Activated CD4-positive, alpha-beta T cell treated with anti-CD3 and anti-CD28 coated beads for 1 hour (primary cell): Measurements from ENCODE around the gene ROPN1L.
A peak's percentile ranks its signal among the peaks of the same experiment; 100 is the strongest.
"Not testable (repeated sequence)": the region's sequence is repeated elsewhere in the genome, so short reads cannot be mapped to it uniquely, and the experiment has no call there.

Source experiments
- DNase-seq: peaks from one replicate; pipeline ENCODE4 v3.0.0-alpha.2; 2020

ROPN1L gene

DNA sequence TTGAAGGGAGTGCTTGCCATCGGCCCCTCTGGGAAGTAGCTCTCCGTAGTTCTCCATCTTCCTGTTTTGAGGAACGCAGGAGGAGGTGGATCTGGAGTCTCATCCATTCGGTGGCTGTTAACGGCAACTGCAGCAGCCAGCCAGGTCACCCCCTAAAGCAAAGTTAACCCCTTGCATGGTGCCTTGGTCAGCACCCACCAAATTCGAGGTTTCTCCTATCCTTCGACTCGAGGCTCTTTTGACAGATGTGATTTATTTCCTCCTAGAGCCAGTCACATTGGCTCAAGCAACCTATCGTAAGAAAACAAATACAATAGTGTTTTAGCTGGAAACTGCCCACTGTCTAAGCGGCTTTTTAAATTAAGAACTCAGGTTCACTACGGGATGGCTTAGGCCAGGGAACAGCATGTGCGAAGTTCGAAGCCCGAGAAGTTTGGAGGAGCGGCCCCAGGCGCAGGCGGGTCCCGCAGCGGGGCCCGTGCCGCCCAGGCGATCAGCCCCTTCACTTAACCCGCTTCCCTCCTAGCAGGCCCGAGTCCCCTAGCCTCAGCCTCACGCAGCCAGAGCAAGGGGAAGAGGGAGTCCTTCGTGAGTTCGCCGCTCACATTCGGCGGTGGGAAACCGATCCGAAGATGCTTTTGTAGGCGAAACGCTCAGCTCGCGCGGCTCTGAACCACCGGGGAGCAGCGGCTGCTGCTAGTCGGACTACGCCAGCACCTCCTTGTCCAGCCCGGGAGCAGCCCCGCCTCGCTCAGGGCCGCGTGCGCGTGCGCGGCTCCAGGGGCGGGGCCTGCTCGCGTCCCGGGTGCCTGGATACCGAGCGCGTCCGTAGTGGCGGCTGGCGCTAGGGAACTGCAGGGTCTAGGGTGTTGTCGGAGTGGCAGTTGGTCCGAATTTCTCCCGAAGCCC lies at the start of gene ROPN1L:
ROPN1L (plus strand) TSS at position 797 of the 909 bp plus-strand sequence. CDS start 289 bp downstream, outside the sequence.
- DNase-seq: peak; percentile 67

DNA sequence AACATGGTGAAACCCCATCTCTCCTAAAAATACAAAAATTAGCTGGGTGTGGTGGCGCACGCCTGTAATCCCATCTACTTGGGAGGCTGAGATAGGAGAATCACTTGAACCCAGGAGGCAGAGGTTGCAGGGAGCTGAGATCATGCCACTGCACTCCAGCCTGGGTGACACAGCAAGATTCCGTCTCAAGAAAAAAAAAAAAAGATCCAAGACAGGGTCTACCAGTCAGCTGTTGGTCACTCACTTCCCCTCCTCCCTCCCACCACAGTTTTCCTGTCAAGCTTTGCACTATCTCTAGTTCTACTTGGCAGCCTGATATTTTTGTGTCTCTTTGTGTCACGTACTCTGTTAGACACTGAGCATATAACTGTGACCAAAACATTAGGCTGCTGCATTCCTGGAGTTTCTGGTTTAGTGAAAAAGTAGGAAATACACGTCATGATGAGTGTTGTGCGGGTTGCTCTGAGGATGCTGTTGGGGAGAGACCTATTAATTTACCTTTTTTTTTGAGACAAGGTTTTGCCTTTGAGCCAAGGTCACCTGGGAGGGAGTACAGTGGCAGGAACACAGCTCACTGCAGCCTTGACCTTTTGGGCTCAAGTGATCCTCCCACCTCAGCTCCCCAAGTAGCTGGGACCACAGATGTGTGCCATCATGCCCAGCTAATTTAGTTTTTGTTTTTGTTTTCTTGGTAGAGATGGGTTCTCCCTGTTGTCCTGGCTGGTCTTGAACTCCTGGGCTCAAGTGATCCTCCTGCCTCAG lies 48.9 kb upstream of the ROPN1L start:
- not testable (repeated sequence) for DNase-seq

DNA sequence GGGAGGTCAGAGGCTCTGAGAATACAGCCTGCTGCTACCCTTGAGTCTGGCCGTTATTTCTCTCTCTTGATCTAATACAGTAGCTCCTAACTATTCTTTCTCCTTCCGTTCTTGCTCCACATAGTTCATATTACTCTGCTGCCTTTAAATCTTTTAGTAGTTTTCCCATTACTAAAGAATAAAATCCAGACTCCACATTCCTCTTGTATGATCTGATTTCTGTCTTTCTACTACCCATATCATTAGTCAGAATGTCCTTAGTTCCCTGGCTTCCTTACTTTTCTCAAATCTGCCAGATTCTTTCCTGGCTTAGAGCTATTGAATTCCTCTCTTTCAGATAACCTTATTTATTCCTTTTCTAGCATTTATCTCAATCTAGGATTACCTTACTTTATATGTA lies 48.2 kb upstream of the ROPN1L start:
- DNase-seq: no peak

- no peak for DNase-seq
These were observed 45.1 kb upstream of the ROPN1L start for GRCh38 chr5:10396552-10396951.

DNA sequence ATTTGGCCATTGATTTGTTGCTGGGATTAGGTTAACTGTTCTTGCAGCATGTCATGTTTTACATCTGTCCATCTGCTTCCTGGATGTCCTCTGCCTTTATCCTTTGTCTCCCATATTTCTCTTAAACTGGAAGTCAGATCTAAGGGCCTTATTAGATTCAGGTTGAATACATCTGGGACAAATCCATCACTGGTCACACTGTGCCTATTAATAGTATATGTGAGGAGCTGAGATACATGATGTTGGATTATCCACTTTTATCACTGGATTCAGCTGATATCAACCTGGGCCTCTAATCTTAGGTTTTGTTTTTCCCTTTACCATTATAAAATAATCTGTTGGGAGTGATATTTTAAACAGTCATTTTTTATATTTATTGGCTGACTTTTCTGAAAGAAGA lies 41.8 kb upstream of the ROPN1L start:
- DNase-seq: no peak

GRCh38 chr5:10400411-10400810 lies 41.3 kb upstream of the ROPN1L start:
- no peak for DNase-seq

DNA sequence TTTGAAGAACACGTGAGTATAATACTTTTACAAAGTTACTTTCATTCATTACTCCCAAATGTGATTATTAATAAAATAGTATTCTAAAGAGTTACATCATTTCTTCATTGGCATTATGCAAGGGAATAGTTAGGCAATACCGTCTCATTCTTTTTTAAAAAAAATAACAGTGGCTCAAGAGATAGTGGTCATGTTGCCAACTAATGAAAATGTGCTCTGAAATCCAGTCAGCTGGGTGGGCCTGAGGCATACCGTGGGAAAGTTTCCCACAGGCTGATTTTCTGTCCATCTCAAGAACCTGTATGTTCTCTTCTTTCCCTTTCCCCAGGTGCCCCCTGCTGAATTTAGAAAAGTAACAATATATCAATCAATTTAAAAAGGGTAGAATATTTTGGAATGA lies 40.8 kb upstream of the ROPN1L start:
- DNase-seq: no peak

- DNase-seq: no peak
These were observed 40.2 kb upstream of the ROPN1L start for GRCh38 chr5:10401498-10401897.

- DNase-seq: no peak
These were observed 37.9 kb upstream of the ROPN1L start for GRCh38 chr5:10403829-10404228.

DNA sequence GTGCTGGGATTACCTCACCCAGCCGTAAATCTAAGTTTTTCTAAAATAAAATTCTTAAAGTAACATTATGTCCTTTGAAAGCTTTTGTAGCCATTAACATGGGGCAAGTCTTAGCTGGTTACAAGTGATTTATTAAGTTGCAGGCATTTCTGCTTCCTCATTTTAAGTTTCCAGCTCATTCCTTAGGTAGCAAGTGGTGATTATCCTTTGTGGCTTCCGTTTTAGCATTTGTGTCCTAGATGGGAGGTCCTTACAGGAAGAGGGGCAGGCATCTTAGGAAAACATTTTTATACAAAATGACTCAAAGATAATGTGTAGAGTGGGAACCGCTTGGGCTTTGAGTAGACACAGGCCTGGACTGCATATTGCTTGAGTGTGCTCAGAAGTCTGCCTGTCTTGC lies 35.0 kb upstream of the ROPN1L start:
- no peak for DNase-seq

DNA sequence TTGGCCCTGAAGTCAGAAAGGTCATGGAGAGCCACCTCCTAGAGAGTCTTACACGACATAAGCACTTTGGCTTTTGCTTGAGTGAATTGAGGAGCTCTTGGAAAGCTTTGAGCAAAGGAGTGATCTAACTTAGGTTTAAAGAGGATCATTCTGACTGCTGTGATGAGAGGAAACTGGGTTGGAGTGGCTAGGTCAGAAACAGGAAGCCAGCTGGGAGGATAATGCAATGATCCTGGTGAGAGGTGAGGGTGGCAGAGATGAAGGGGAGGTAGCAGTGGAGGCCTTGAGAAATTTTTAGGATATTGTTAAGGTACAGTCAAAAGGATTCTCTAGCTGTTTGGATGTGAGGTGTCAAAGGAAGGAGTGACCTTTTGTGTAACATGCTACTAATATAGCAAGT lies 32.2 kb upstream of the ROPN1L start:
- no peak for DNase-seq

DNA sequence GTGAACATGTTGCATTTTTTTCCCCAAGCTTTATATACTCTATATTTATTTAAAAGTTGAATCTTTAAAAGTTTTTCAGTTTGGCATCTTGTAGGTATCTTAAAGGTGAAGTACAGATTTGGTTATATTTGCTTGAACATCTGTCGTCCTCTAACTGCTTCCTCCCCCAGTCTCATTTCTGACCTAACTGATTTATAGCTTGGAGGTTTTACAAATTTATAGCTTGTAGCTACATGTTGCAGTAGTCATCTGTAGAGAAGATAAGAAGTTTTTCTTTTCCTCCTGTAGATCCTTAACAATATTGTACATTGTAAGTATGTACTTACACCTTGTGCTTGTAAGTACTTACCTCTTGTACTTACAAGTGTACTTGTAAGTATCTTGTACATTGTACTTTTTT lies 31.0 kb upstream of the ROPN1L start:
- DNase-seq: no peak

GRCh38 chr5:10411336-10411735 lies 30.3 kb upstream of the ROPN1L start:
- no peak for DNase-seq

- no peak for DNase-seq
These were observed 24.8 kb upstream of the ROPN1L start for GRCh38 chr5:10416868-10417267.

GRCh38 chr5:10418654-10419345 lies 22.9 kb upstream of the ROPN1L start:
- DNase-seq: no peak

DNA sequence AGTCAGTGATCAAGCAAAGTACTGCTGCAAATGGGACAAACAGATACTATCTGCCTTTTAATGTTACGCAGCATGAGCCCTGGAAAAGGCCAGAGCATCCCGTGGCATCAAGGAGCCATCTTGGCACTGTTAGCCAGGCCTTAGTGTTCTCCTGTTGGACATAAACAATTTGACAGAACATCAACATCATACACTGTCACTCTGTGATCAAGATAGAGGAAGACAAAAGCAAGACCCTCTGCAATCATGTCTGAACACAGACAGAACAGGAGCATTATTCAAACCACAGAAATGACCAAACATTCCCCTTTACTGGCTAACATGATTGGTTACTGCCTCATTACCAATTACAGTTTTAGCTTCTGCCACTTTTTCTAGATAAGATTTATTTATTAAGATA lies 21.2 kb upstream of the ROPN1L start:
- no peak for DNase-seq

DNA sequence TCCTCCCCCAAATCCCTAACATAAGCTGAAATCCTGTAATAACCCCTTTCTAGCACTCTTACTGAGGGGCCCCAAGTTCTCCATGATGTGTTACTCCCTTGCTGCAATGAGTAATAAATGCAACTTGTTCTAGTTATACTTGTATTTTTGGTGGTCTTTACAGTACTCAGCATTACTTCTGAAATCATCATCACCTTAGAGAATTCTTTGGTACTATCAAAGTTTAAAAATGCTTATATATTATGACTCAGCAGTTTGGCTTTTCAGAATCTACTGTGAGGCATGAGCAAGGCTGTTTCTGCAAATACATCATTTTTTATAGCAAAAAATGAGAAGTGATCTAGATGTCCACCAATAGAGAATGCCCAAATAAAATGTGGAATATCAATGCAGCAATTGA lies 20.7 kb upstream of the ROPN1L start:
- no peak for DNase-seq

GRCh38 chr5:10421896-10422691 lies 19.6 kb upstream of the ROPN1L start:
- DNase-seq: no peak

- DNase-seq: no peak
These were observed 18.7 kb upstream of the ROPN1L start for GRCh38 chr5:10423022-10423421.

DNA sequence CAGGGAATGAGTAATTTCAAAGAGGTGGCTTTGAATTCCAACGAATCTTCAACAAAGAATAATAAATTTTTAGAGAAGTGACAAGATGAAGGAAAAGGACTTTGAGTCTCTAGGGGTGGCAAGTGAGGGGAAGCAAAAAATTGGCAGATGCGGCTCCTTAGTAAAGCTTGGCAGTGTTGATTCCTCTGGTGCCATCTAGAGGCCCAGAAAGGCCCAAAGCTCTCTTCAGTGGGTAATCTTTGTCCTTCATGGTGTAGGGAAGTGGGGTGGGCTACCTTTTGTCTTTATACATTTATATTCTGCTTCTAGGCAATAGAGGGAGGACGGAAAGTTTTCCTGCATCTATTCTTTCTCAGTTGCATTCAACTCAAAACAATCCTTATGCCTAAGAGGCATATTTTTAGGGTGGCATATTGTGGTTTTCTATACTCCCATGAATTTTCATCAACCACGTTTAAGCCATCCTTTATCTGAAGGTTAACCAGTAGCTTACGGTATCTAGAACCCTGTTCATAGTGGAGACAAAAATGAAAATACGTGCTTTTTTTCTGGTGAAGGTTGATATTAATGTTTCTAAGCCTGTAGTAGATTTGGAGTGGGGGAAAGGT lies 17.5 kb upstream of the ROPN1L start:
- no peak for DNase-seq

DNA sequence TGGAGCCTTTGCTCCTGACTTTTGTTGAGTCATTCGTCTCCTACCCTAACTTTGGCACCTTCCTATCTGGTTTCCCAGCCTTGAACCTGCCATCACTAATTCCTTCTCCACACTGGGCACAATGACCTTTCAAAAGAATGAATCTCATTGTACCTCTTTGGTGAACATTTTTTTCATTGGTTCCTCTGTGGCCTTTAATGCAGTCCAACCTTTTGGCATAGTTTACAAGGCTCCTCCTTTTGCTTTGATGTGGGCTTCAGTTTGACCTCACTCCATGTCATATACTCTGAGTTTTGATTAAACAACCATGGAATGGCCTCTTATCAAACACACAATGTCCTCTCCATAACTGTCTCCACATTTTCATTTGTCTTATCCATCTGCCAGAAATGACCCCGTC lies 14.5 kb upstream of the ROPN1L start:
- DNase-seq: no peak

GRCh38 chr5:10427978-10428377 lies 13.7 kb upstream of the ROPN1L start:
- DNase-seq: no peak
